GM15510 (cell line): ENCODE measurements around the gene AMER1.

Experiments used
- POLR2A ChIP-seq: IDR thresholded peaks from 3 replicates; pipeline ENCODE4 v1.6.1; 2011; ENCODE audit warnings: borderline replicate concordance; ENCODE audit not compliant: insufficient read length; ENCODE audit errors: extremely low read depth

The AMER1 gene

GRCh38 chrX:64205441-64205734 is at the start of gene AMER1:
AMER1 (minus strand) TSS chrX:64205708; CDS start chrX:64193286, 12,422 bp downstream.
- TF ChIP-seq POLR2A, result no peak

DNA sequence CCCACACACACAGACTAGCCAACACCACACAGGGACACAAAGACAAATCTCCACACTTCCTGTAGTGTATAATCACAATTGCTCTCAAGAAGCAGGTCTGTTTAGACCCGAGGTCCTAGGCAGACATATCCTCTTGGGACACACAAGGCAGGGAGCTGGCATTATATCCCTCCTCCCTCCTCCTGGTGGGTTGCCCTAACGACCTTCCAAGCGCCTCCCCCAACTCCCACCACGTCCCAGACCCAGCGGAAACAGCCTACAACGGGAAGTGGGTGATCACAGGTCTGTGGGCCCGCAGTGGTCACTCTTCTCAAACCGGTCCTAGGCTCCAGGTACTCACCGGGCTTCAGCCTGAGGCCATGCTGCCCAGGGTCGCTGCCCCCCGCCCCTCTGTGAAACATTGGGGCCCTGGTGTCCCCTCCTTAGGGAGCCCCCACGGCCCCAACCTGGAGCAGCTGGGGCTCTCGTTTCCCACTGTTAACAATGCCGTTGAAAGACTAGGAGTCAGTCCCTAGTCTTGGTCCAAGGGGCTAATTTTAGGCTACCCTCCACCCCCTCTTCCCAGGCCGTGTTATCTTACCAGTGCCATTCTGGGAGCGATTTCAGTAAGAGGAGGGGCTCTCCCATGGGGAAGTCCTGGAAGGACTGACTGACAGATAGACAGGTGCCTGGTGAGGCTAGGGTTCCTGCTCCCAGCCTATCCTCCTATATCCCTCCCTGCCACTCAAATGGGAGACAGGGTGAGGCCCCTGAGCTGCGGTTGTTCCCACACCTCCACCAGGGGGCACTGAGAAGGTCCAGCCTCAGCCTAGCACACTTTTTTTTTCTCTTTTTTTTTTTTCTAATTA is 24.8 kb upstream of the AMER1 start, which contains the start of gene ASB12:
ASB12 (minus strand) TSS at position 485 of the 848 bp plus-strand sequence. CDS start 4,957 bp downstream, outside the sequence.
- no peak for TF ChIP-seq POLR2A

DNA sequence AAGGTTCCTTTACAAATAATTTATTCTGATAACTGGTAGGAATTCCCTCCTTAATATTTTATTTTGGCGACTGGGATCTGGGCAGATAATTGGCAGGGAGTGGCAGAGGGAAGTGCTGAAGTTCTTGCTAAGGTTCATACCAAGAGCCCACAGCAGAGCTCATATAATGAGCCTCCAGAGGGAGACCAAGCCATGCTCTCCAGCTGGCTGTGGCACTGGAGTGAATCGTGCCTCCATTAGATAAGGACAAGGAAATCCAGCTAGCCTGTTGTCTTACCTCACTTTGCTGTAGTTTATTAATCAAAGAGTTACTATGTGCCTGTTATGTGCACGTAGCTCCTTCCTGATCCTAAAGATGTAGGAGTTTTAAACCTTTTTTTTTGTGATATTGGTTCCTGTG is 23.6 kb upstream of the AMER1 start:
- TF ChIP-seq POLR2A, result no peak

DNA sequence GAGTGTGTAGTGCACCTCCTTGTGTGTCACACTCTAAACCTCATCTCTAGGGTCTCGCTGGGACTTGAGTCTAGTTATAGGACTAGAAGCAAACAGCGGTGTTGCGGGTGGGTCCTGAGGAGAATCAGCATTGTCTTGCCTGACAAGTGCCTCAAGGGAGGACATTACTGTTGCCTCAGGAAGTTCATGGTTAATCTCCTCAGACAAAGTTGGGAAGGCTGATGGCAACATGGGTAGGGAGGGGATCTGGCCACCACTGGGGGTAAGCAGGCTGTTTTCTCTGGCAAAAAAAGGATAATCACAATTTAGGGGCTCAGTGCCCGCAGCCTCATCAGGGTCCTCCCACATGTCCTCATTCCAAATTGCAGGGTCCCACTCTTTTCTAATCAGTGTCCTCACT is 12.5 kb upstream of the AMER1 start:
- TF ChIP-seq POLR2A, result no peak

DNA sequence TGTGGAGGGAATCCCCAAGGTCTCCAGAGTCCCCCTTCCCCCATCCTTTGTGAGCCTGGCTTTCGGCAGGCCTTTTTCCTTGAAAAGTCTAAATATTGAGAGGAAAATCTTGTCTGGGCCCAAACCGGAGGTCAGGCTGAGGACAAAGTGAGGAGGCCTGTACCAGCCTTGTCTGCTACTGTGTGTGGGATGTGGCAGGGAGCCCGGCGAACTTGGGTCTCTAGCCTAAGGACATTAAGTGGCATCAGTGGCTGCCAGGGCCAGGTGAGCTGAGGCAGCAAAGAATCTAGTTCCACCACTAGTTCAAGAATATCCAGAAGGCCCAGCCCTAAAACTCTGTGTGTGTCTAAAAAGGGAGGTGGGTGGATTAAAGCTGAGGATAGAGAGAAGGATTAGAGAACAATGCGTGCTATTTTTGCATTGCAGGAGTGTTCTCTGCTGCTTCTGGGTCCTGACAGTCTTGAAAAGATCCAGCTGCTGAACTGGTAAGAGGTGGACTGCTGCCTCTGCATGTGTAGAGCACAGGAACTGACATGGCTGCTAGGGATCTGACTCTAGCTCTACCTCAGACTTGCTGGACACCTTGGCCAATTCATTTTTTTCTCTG is 1.2 kb upstream of the AMER1 start:
- TF ChIP-seq POLR2A, result no peak

DNA sequence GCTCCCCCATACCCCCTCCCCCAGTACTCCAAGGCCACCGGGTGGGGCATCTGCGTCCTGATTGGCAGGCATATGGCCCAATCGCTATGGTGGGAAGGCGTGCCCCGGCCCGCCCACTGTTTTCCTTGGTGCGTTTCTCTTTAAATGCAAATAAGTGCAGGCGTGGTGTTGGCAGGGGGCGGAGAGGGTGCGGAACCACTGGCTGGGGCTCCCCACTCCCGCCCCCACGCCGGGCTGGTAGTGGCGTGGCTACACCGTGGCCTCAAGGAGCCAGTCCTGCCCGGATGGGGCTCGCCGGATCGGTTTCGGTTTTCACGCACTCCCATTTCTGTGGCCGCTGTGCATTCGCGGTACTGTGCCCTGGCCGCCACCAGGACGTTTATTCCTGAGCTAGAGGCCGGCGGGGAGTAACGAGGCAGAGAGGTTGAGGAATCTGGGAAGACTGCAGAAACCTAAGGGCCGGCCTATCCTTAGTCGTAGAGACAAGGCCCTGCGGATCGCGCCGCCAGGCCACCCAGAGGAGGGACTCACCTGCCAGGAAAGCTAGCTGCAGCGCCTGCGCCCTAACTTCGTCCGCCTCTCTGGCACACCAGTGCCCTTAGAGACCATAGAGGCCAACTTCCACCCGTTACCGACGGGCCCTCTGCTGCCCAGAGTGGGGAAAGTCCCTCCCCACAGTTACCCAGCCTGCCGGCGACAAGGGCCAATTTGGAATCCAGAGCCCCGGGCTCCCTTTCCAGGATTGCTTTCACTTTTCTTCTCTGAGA is 410 bp upstream of the AMER1 start:
- TF ChIP-seq POLR2A, result peak; percentile 71

GRCh38 chrX:64204701-64205440 is 637 bp downstream of the AMER1 start:
- TF ChIP-seq POLR2A, result no peak

DNA sequence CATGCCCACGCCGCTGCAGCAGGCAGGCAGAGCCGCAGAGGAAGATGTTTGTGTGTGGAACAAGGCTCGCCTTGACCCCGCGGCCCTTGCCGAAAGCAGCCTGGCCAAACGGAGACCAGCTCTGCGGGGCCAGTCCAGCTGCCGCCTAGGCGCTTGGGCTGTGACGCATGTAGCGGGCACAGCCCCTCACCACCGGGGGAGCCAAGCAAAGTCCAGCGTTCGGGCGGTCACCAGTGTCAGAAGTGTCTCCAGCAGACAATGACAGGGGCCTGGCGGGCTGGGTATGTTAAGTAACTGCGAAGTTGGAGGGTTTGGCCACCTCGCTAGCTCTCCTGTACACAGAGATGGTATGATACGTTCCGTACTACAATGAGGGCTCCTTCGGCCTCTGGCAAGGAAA is 1.3 kb downstream of the AMER1 start:
- no peak for TF ChIP-seq POLR2A

GRCh38 chrX:64202808-64203325 is 2.6 kb downstream of the AMER1 start:
- TF ChIP-seq POLR2A, result no peak

GRCh38 chrX:64198036-64198435 is 7.5 kb downstream of the AMER1 start:
- no peak for TF ChIP-seq POLR2A

DNA sequence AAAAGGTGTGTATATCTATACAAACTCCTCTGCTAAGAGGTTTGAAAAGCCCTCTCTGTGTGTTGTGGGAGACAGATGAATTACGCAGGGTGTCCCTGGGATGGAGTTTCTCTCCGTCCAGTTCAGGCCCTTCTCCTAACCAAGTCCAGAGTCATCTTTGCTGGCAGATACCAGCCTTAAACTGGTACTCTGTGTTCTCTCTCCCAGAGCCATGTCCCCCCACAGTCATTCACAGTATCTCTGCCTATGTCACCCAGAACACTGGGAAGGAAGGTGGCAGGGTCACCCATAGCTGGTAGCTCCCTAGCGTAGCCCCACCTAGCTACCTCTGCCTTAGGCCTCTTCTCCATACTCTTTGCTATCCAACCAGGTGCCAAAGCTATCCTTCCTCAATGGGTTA is 8.9 kb downstream of the AMER1 start:
- TF ChIP-seq POLR2A, result no peak

DNA sequence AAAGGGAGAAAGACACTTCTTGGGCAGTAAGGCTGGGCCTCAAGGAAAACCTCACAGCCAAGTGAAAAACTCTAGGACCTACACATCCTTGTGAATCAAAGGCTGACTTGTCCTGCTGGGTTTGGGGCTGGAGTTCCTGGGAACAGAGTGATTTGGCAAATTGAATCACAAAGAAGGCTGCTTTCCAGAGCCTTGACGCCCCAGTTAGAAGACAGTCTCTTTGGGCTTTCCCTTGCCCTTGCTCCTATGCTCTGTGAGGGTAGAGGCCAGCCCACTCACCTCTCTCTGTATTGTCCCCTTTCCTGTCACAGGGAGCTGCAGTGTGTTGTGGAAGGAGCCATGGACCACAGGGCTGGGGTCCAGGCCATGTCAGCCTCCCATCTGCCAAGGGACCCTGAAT is 9.6 kb downstream of the AMER1 start:
- no peak for TF ChIP-seq POLR2A

DNA sequence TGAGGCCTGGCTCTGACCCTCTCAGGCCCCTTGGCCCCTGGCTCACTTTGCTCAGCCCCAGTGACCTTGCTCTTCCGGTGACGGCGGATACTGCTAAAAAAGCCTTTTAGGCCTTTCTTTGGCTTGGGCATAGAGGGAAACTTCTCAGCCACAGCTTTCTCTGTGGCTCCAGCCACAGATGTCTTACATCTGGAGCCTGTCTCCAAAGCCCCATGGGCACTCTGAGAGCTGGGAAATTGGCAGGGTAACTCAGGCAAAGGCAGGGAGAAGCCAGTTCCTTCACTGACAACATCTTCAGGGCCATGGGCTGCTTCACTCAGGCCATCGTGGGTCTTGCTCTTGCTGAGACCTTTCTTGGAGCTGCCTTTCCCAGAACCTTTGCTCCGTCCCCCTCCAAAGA is 12.8 kb downstream of the AMER1 start:
- no peak for TF ChIP-seq POLR2A

DNA sequence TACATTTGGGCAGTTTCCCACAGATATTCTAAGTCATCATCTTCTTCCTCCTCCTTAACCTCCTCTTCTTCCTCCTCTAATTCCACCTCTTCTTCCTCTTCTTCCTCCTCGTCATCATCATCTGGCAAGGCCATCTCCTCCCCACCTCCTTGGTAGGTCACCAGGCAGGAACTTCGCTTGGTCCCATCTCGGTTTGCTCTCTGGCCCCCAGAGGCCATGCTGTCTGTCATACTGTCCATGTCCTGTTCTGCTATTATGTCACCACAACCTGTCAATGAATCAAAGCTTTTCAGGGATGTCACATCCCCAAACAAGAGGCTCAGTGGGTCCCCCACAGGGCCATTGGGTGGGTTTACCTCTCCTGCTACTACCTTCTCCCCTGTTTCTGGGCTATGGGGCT is 13.5 kb downstream of the AMER1 start:
- no peak for TF ChIP-seq POLR2A
